Measurements from ENCODE around the gene IL17RA.
A peak's percentile ranks its signal among the peaks of the same experiment; 100 is the strongest.
"Not testable (repeated sequence)": the region's sequence is repeated elsewhere in the genome, so short reads cannot be mapped to it uniquely, and the experiment has no call there.

Gene IL17RA

GRCh38 chr22:17120711-17121232, 36.0 kb downstream of the IL17RA start:
- DNase-seq, result no peak

- DNase-seq, result peak; percentile 16 to 43
Measured at GRCh38 chr22:17121233-17122195, 36.7 kb downstream of the IL17RA start, which contains the start of gene TMEM121B. Gene TMEM121B (minus strand): TSS chr22:17121360. CDS start chr22:17121127, 233 bp downstream.

GRCh38 chr22:17130199-17130598, 45.4 kb downstream of the IL17RA start:
- DNase-seq, result no peak

GRCh38 chr22:17131686-17132085, 46.9 kb downstream of the IL17RA start:
- no peak for DNase-seq

- no peak for DNase-seq
Measured at GRCh38 chr22:17132112-17132511, 47.3 kb downstream of the IL17RA start.

- DNase-seq, result no peak
Measured at GRCh38 chr22:17133137-17133536, 48.3 kb downstream of the IL17RA start.

GRCh38 chr22:17135153-17135760, 50.5 kb downstream of the IL17RA start:
- no peak for DNase-seq

GRCh38 chr22:17137170-17137569, 52.4 kb downstream of the IL17RA start:
- DNase-seq, result no peak

- DNase-seq, result no peak
Measured at GRCh38 chr22:17137861-17138425, 53.1 kb downstream of the IL17RA start.

- no peak for DNase-seq
Measured at GRCh38 chr22:17138513-17138912, 53.7 kb downstream of the IL17RA start.

GRCh38 chr22:17140022-17140421, 55.2 kb downstream of the IL17RA start:
- no peak for DNase-seq

- DNase-seq, result no peak
Measured at GRCh38 chr22:17140826-17141766, 56.3 kb downstream of the IL17RA start.

- DNase-seq, result no peak
Measured at GRCh38 chr22:17143101-17143500, 58.3 kb downstream of the IL17RA start.

GRCh38 chr22:17143826-17144225, 59.0 kb downstream of the IL17RA start:
- DNase-seq, result no peak

- no peak for DNase-seq
Measured at GRCh38 chr22:17145021-17145680, 60.4 kb downstream of the IL17RA start.

GRCh38 chr22:17147458-17147857, 62.7 kb downstream of the IL17RA start:
- not testable (repeated sequence) for DNase-seq

- no peak for DNase-seq
Measured at GRCh38 chr22:17149076-17149815, 64.4 kb downstream of the IL17RA start.

GRCh38 chr22:17152340-17152739, 67.5 kb downstream of the IL17RA start:
- DNase-seq, result no peak

- no peak for DNase-seq
Measured at GRCh38 chr22:17152971-17153370, 68.2 kb downstream of the IL17RA start.

- DNase-seq, result no peak
Measured at GRCh38 chr22:17155941-17156340, 71.1 kb downstream of the IL17RA start.

GRCh38 chr22:17157714-17158113, 72.9 kb downstream of the IL17RA start:
- no peak for DNase-seq
